IMR-90 (cell line): ENCODE data around the gene ITPR2. TPM values are rescaled to one million over a fixed set of nuclear protein-coding genes. Genes with fewer than 3 reads are reported as not detected.

Experiments used
- ATAC-seq: fragments of 200-7000 bp; cut with Tn5 transposase; 2 replicates; pipeline ENCODE4 v1.9.1; 2020; ENCODE audit warnings: low read depth, mild to moderate bottlenecking, moderate library complexity
- BruUV-seq: library from RNA; stranded (reverse); fragments of 400-500 nt; replicated peaks from 2 replicates; lab custom pipeline; 2021; lab: Mats Ljungman, UMichigan
- CTCF ChIA-PET: fragments of 300-600 bp; formaldehyde crosslinking; extraction: SDS; loops from one replicate; lab custom pipeline; 2021; ENCODE audit warnings: antibody characterized with exemption; lab: Yijun Ruan, JAX
- POLR2A ChIA-PET: fragments of 300-600 bp; sonication (Branson Sonifier 250); formaldehyde crosslinking; loops from one replicate; lab custom pipeline; 2022; ENCODE audit warnings: antibody characterized with exemption; ENCODE audit not compliant: unreplicated experiment; lab: Charles Lee
- DNase-seq: peaks from one replicate; pipeline ENCODE4 v3.0.0; 2013
- H2AFZ ChIP-seq: replicated peaks from 2 replicates; pipeline ENCODE3; 2013; ENCODE audit warnings: low read length, mild to moderate bottlenecking; ENCODE audit not compliant: poor library complexity
- H2AK5ac ChIP-seq: 2 replicates; pipeline ENCODE4 v1.6.1; 2013; ENCODE audit warnings: low read depth, low read length, inconsistent platforms
- H2AK9ac ChIP-seq: replicated peaks from 2 replicates; pipeline ENCODE3; 2013; ENCODE audit warnings: mild to moderate bottlenecking, low read depth, low read length, moderate library complexity; ENCODE audit not compliant: poor library complexity
- H2BK120ac ChIP-seq: 2 replicates; pipeline ENCODE4 v1.6.1; 2013; ENCODE audit warnings: low read depth, low read length, inconsistent platforms
- H2BK15ac ChIP-seq: 3 replicates; pipeline ENCODE4 v1.6.1; 2013; ENCODE audit warnings: low read depth, low read length, inconsistent platforms
- H2BK20ac ChIP-seq: 2 replicates; pipeline ENCODE4 v1.6.1; 2013; ENCODE audit warnings: low read depth, mild to moderate bottlenecking, inconsistent platforms, low read length, moderate library complexity
- H2BK5ac ChIP-seq: 2 replicates; pipeline ENCODE4 v1.6.1; 2013; ENCODE audit warnings: mild to moderate bottlenecking, low read depth, low read length, inconsistent platforms; ENCODE audit not compliant: poor library complexity, severe bottlenecking
- H3K14ac ChIP-seq: replicated peaks from 2 replicates; pipeline ENCODE4 v1.6.1; 2013; ENCODE audit warnings: low read depth, low read length, inconsistent platforms
- H3K18ac ChIP-seq: 2 replicates; pipeline ENCODE4 v1.6.1; 2013; ENCODE audit warnings: low read depth, low read length, control low read depth
- H3K23ac ChIP-seq: 2 replicates; pipeline ENCODE4 v1.6.1; 2013; ENCODE audit warnings: low read depth, low read length, inconsistent platforms
- H3K27ac ChIP-seq: 2 replicates; pipeline ENCODE4 v1.5.1; 2013; ENCODE audit warnings: mild to moderate bottlenecking, control low read depth, low read length; ENCODE audit not compliant: insufficient read depth
- H3K27me3 ChIP-seq: 2 replicates; pipeline ENCODE4 v1.6.1; 2013; ENCODE audit warnings: low read length; ENCODE audit not compliant: control insufficient read depth, insufficient read depth
- H3K36me3 ChIP-seq: 2 replicates; pipeline ENCODE4 v1.6.1; 2013; ENCODE audit warnings: low read length, mixed read lengths; ENCODE audit not compliant: control insufficient read depth, insufficient read depth
- H3K4ac ChIP-seq: 2 replicates; pipeline ENCODE4 v1.6.1; 2013; ENCODE audit warnings: low read depth, low read length, inconsistent platforms
- H3K4me1 ChIP-seq: 2 replicates; pipeline ENCODE4 v1.6.1; 2013; ENCODE audit warnings: low read length, mixed read lengths; ENCODE audit not compliant: control insufficient read depth, insufficient read depth
- H3K4me2 ChIP-seq: 2 replicates; pipeline ENCODE4 v1.6.1; 2013; ENCODE audit warnings: low read depth, mild to moderate bottlenecking, control low read depth, low read length, moderate library complexity
- H3K4me3 ChIP-seq: 2 replicates; pipeline ENCODE4 v1.5.1; 2013; ENCODE audit warnings: low read depth, mild to moderate bottlenecking, control low read depth, low read length, moderate library complexity; ENCODE audit not compliant: insufficient read depth
- H3K56ac ChIP-seq: 2 replicates; pipeline ENCODE4 v1.6.1; 2013; ENCODE audit warnings: low read length, inconsistent platforms; ENCODE audit not compliant: insufficient read depth; ENCODE audit errors: extremely low read depth
- H3K79me1 ChIP-seq, 2 experiments: 2 replicates each; pipeline ENCODE4 v1.6.1; 2013; ENCODE audit warnings: low read length in 2 of 2, inconsistent platforms in 1 of 2, low read depth in 1 of 2
- H3K9ac ChIP-seq: 2 replicates; pipeline ENCODE4 v1.6.1; 2013; ENCODE audit warnings: low read depth, low read length, control low read depth
- H3K9me1 ChIP-seq: 2 replicates; pipeline ENCODE4 v1.6.1; 2013; ENCODE audit warnings: low read length, inconsistent platforms; ENCODE audit not compliant: insufficient read depth
- H3K9me3 ChIP-seq: 2 replicates; pipeline ENCODE4 v1.6.1; 2013; ENCODE audit warnings: low read length; ENCODE audit not compliant: control insufficient read depth, insufficient read depth
- H4K20me1 ChIP-seq: 2 replicates; pipeline ENCODE4 v1.6.1; 2013; ENCODE audit warnings: low read length, inconsistent platforms; ENCODE audit not compliant: insufficient read depth
- H4K5ac ChIP-seq: 2 replicates; pipeline ENCODE4 v1.6.1; 2013; ENCODE audit warnings: mild to moderate bottlenecking, low read depth, low read length, control low read depth
- H4K8ac ChIP-seq, 2 experiments: 2 replicates each; pipeline ENCODE4 v1.6.1; 2013; ENCODE audit warnings: low read depth in 2 of 2, low read length in 2 of 2, control low read depth in 1 of 2, inconsistent platforms in 1 of 2
- H4K91ac ChIP-seq: 2 replicates; pipeline ENCODE4 v1.6.1; 2013; ENCODE audit warnings: low read depth, low read length, inconsistent platforms; ENCODE audit not compliant: insufficient read depth
- BHLHE40 ChIP-seq: fragments of 150-350 bp; IDR thresholded peaks from 2 replicates; pipeline ENCODE4 v1.6.1; 2016; ENCODE audit warnings: mild to moderate bottlenecking, low read depth, low read length
- CEBPB ChIP-seq: IDR thresholded peaks from 2 replicates; pipeline ENCODE4 v1.6.1; 2012; ENCODE audit warnings: low read depth, low read length, improper control_type of control experiment
- CHD1 ChIP-seq: IDR thresholded peaks from 2 replicates; pipeline ENCODE4 v1.6.1; 2012; ENCODE audit warnings: low read depth, low read length, improper control_type of control experiment
- FOS ChIP-seq: fragments of 150-350 bp; IDR thresholded peaks from 2 replicates; pipeline ENCODE4 v1.6.1; 2016; ENCODE audit warnings: low read depth, low read length
- MAFK ChIP-seq: IDR thresholded peaks from 2 replicates; pipeline ENCODE4 v1.6.1; 2012; ENCODE audit warnings: low read depth, low read length, improper control_type of control experiment
- MXI1 ChIP-seq: IDR thresholded peaks from 2 replicates; pipeline ENCODE4 v1.6.1; 2012; ENCODE audit warnings: low read depth, mild to moderate bottlenecking, low read length, moderate library complexity, borderline replicate concordance
- NFE2L2 ChIP-seq: fragments of 150-350 bp; IDR thresholded peaks from 2 replicates; pipeline ENCODE4 v1.6.1; 2016; ENCODE audit warnings: low read depth, mild to moderate bottlenecking, low read length
- RAD21 ChIP-seq: IDR thresholded peaks from 2 replicates; pipeline ENCODE4 v1.6.1; 2012; ENCODE audit warnings: low read length, improper control_type of control experiment
- RFX5 ChIP-seq: IDR thresholded peaks from 2 replicates; pipeline ENCODE4 v1.8.0; 2012; ENCODE audit warnings: low read depth, mild to moderate bottlenecking, low read length, moderate library complexity
- SMC3 ChIP-seq: fragments of 150-350 bp; IDR thresholded peaks from 2 replicates; pipeline ENCODE4 v1.6.1; 2016; ENCODE audit warnings: low read depth, mild to moderate bottlenecking, antibody characterized with exemption, low read length, moderate library complexity
- WGBS, 2 experiments: methylation state at CpG; one replicate each; pipeline versions ENCODE4 v1.1.5 to v1.1.7; 2013; ENCODE audit warnings: missing lambda C conversion rate in 2 of 2; ENCODE audit not compliant: insufficient read length in 1 of 2; ENCODE audit errors: extremely low coverage in 2 of 2; 5-methylcytosine and 5-hydroxymethylcytosine counted together
- dilution Hi-C: fragments of 300-500 bp; cut with HindIII; formaldehyde crosslinking; loops from one replicate; pipeline ENCODE4 v1.14.3; 2018; ENCODE audit warnings: low sequenced_read_pairs; ENCODE audit not compliant: unreplicated experiment
- in situ Hi-C: fragments of 300-500 bp; cut with MboI; formaldehyde crosslinking; loops from 3 replicates; pipeline ENCODE4 v1.14.3; 2019; ENCODE audit warnings: low sequenced_read_pairs, inconsistent platforms, mixed read lengths
- intact Hi-C: fragments of 100-400 bp; cut with micrococcal nuclease; formaldehyde crosslinking; loops from 2 replicates; pipeline ENCODE4 v1.10.0; 2022
- polyA plus RNA-seq, 3 experiments: library from polyadenylated mRNA; depleted of rRNA; stranded (reverse); fragments of >200 nt; gene quantifications; 2 replicates each; pipeline ENCODE4 v1.2.3, GENCODE V29; 2012; ENCODE audit warnings: low replicate concordance in 1 of 3
- total RNA-seq: library from RNA; depleted of rRNA; stranded (reverse); fragments of >200 nt; gene quantifications from 2 replicates; pipeline ENCODE4 v1.2.3, GENCODE V29; 2012
- TF ChIP-seq, protein P1 (sequence below): fragments of 150-350 bp; IDR thresholded peaks from 2 replicates; pipeline ENCODE4 v1.6.1; 2016; ENCODE audit warnings: low read depth, mild to moderate bottlenecking, low read length, moderate library complexity, borderline replicate concordance
- TF ChIP-seq, protein P2 (sequence below): fragments of 150-350 bp; IDR thresholded peaks from 2 replicates; pipeline ENCODE4 v1.6.1; 2017; ENCODE audit warnings: mild to moderate bottlenecking, antibody characterized with exemption, low read length, low read depth
- TF ChIP-seq, protein P3 (sequence below): conservative IDR thresholded peaks from 2 replicates; pipeline ENCODE4 v1.5.1; 2012; ENCODE audit warnings: mild to moderate bottlenecking, low read depth, low read length, improper control_type of control experiment

ITPR2 gene
- total and polyA plus RNA-seq, 2 of the 4 experiments (the other 2 are of a cell fraction) = 1.2 to 9.0 TPM

DNA sequence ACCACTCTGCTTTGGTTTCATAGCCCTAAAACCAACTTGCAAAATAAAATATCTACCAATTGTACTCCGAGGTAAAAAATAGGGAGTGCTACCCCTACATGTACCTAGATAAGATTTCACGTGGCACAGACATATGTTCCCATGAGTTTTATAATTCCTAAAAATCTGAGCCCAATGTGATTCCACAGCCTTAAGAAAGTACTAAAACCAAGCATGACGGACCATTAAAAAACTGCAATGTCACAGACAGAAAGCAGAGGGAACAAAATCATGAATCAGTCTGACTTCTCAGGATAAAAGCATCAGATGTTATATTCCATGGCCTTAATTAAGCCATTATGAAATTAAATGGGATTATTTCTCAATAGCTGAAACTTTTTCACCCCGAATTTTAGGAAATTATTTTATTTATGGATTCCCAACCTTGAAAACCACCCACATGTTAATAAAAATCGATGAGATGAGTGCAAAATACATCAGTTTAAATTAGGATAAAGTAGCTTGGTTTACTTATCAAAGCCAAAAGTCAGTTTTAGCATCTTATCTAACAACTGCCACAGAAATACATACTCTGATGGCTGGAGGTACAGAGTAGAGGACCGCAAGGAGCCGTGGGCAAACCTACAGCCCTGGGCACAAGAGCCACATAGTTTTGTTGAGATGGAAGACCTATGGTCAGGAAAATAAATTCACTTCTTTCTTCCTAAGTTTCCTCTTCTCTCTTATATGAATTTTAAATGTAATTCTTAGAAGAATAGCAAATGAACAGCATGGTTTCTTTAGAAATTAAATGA is 4.5 kb downstream of the ITPR2 start (continued):
- TF ChIP-seq MAFK = no peak

DNA sequence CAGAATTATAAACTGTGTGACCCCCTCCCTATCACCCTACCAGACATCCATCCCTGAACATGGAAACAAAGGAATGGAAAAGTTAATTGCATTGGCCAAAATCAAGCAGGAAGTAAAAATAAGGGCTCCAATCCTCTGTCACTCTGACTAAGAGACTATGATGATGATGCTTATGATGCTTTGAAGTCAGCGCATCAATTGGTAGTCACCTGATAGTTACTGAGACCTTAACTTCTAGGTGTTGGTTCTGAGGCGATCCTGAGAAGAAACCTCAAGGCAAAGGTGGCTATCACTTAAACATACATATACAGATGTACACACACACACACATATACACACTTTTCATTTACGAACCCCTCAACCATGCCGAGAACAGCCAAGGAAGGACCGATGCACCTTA is 6.6 kb downstream of the ITPR2 start:
- ChIA-PET POLR2A (interaction anchor here (0.6 kb wide), 1 partner anchor 107 kb away, joined by 3 read pairs; no protein-coding TSS in a partner anchor), CTCF (no interaction called here)
- Histone ChIP-seq H2AK9ac (no peak overlapping the region), H3K9ac (no peak overlapping the region), H3K4me2 (no peak overlapping the region), H2BK120ac (no peak overlapping the region), H3K9me1 (peaks cover 6% of the 10 kb centered on the region; the same call in 1 of the 2 replicates), H2AK5ac (no peak overlapping the region), H3K56ac (no peak overlapping the region), H3K4me3 (no peak overlapping the region), H3K14ac (no peak overlapping the region), H2BK20ac (no peak overlapping the region), H3K4ac (no peak overlapping the region), H2BK5ac (no peak overlapping the region), H3K79me1 (peaks cover 17 to 27% of the 10 kb centered on the region in 2 experiments), H3K9me3 (no peaks in the 10 kb centered on the region), H4K20me1 (no peaks in the 10 kb centered on the region), H3K27ac (no peak overlapping the region), H2AFZ (no peak overlapping the region), H4K91ac (no peak overlapping the region), H2BK15ac (no peak overlapping the region), H3K27me3 (no peaks in the 10 kb centered on the region), H3K36me3 (no peaks in the 10 kb centered on the region), H4K5ac (no peak overlapping the region), H3K4me1 (peaks cover 2% of the 10 kb centered on the region), H4K8ac (no peak overlapping the region), H3K18ac (no peak overlapping the region), H3K23ac (no peak overlapping the region)
- intact Hi-C loops (no loop called here), dilution Hi-C loops (no loop called here), in situ Hi-C loops (no loop called here)
- no TSS peak for BruUV-seq
- ATAC-seq (no peak), DNase-seq (no peak)
- 90% methylated on average over 2 of the region's 5 CpGs; no CpG with 5 or more reads in 1 of the 2 experiments for WGBS, 2 experiments
- no peak for TF ChIP-seq BHLHE40
- TF ChIP-seq RAD21 = no peak
- no peak for TF ChIP-seq CHD1
- TF ChIP-seq, protein P1, sequence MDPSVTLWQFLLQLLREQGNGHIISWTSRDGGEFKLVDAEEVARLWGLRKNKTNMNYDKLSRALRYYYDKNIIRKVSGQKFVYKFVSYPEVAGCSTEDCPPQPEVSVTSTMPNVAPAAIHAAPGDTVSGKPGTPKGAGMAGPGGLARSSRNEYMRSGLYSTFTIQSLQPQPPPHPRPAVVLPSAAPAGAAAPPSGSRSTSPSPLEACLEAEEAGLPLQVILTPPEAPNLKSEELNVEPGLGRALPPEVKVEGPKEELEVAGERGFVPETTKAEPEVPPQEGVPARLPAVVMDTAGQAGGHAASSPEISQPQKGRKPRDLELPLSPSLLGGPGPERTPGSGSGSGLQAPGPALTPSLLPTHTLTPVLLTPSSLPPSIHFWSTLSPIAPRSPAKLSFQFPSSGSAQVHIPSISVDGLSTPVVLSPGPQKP = no peak
- TF ChIP-seq SMC3 = no peak
- TF ChIP-seq, protein P2, sequence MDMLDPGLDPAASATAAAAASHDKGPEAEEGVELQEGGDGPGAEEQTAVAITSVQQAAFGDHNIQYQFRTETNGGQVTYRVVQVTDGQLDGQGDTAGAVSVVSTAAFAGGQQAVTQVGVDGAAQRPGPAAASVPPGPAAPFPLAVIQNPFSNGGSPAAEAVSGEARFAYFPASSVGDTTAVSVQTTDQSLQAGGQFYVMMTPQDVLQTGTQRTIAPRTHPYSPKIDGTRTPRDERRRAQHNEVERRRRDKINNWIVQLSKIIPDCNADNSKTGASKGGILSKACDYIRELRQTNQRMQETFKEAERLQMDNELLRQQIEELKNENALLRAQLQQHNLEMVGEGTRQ = no peak
- TF ChIP-seq, protein P3, sequence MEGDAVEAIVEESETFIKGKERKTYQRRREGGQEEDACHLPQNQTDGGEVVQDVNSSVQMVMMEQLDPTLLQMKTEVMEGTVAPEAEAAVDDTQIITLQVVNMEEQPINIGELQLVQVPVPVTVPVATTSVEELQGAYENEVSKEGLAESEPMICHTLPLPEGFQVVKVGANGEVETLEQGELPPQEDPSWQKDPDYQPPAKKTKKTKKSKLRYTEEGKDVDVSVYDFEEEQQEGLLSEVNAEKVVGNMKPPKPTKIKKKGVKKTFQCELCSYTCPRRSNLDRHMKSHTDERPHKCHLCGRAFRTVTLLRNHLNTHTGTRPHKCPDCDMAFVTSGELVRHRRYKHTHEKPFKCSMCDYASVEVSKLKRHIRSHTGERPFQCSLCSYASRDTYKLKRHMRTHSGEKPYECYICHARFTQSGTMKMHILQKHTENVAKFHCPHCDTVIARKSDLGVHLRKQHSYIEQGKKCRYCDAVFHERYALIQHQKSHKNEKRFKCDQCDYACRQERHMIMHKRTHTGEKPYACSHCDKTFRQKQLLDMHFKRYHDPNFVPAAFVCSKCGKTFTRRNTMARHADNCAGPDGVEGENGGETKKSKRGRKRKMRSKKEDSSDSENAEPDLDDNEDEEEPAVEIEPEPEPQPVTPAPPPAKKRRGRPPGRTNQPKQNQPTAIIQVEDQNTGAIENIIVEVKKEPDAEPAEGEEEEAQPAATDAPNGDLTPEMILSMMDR = no peak
- TF ChIP-seq MXI1 = no peak
- TF ChIP-seq NFE2L2 = no peak
- TF ChIP-seq FOS = no peak
- no peak for TF ChIP-seq CEBPB
- no peak for TF ChIP-seq RFX5
